Endometrial microvascular endothelial cells (primary cell): Measurements from ENCODE around the gene DMAC2L. TPM values are rescaled to one million over a fixed set of nuclear protein-coding genes. Genes with fewer than 3 reads are reported as not detected.
"Not testable (repeated sequence)": the region's sequence is repeated elsewhere in the genome, so short reads cannot be mapped to it uniquely, and the experiment has no call there.

ENCODE experiments used
- in situ Hi-C: cut with HindIII; loops from 2 replicates; pipeline ENCODE4 v1.10.0; 2017; ENCODE audit warnings: low sequenced_read_pairs, low pct_unique_long_range_greater_than_20kb; ENCODE audit errors: inconsistent ontology term
- total RNA-seq: library from RNA; depleted of rRNA; stranded (reverse); fragments of >200 nt; gene quantifications from one replicate; pipeline ENCODE4 v1.2.3, GENCODE V29; 2015; ENCODE audit errors: inconsistent ontology term

The DMAC2L gene
- 1.8 TPM for total RNA-seq

GRCh38 chr14:50311972-50312733 is at the start of gene DMAC2L, which contains the start of gene L2HGDH:
Gene DMAC2L (plus strand): TSS chr14:50312324. CDS start chr14:50321488, 9,164 bp downstream.
Gene L2HGDH (minus strand): TSS chr14:50312229. CDS start chr14:50312150, 79 bp downstream.
- in situ Hi-C loops: no loop called here

GRCh38 chr14:50262865-50263264 is 49.3 kb upstream of the DMAC2L start:
- in situ Hi-C loops: no loop called here

GRCh38 chr14:50263321-50263720 is 48.8 kb upstream of the DMAC2L start:
- in situ Hi-C loops: no loop called here

GRCh38 chr14:50265029-50265428 is 47.1 kb upstream of the DMAC2L start:
- in situ Hi-C loops: no loop called here

- in situ Hi-C loops: no loop called here
Measured at GRCh38 chr14:50270932-50271331, 41.2 kb upstream of the DMAC2L start.

- in situ Hi-C loops: no loop called here
Measured at GRCh38 chr14:50272498-50272897, 39.6 kb upstream of the DMAC2L start.

- in situ Hi-C loops: no loop called here
Measured at GRCh38 chr14:50285861-50286260, 26.3 kb upstream of the DMAC2L start.

- in situ Hi-C loops: no loop called here
Measured at GRCh38 chr14:50288146-50288545, 24.0 kb upstream of the DMAC2L start.

- in situ Hi-C loops: no loop called here
Measured at GRCh38 chr14:50290306-50290705, 21.8 kb upstream of the DMAC2L start.

- in situ Hi-C loops: no loop called here
Measured at GRCh38 chr14:50299585-50299984, 12.5 kb upstream of the DMAC2L start.

GRCh38 chr14:50301914-50302313 is 10.2 kb upstream of the DMAC2L start:
- in situ Hi-C loops: no loop called here

- in situ Hi-C loops: no loop called here
Measured at GRCh38 chr14:50303744-50304471, 8.2 kb upstream of the DMAC2L start.

- in situ Hi-C loops: no loop called here
Measured at GRCh38 chr14:50308363-50308915, 3.7 kb upstream of the DMAC2L start.

GRCh38 chr14:50310445-50310844 is 1.7 kb upstream of the DMAC2L start:
- in situ Hi-C loops: no loop called here

- in situ Hi-C loops: no loop called here
Measured at GRCh38 chr14:50311337-50311971, 670 bp upstream of the DMAC2L start.

- in situ Hi-C loops: no loop called here
Measured at GRCh38 chr14:50312734-50313054, 570 bp downstream of the DMAC2L start.

- in situ Hi-C loops: not testable (repeated sequence)
Measured at GRCh38 chr14:50314098-50314497, 2.0 kb downstream of the DMAC2L start.

GRCh38 chr14:50318031-50318626 is 6.0 kb downstream of the DMAC2L start:
- in situ Hi-C loops: no loop called here

- in situ Hi-C loops: no loop called here
Measured at GRCh38 chr14:50319293-50319692, 7.2 kb downstream of the DMAC2L start.
